Naive thymus-derived CD4-positive, alpha-beta T cell (primary cell): ENCODE measurements around the gene NKD1. TPM values are rescaled to one million over a fixed set of nuclear protein-coding genes. Genes with fewer than 3 reads are reported as not detected.

ENCODE experiments used
- ATAC-seq: fragments of 150-1000 bp; cut with Tn5 transposase; 2 replicates; pipeline ENCODE4 v1.10.0; 2021; ENCODE audit warnings: mild to moderate bottlenecking, moderate library complexity
- CTCF ChIA-PET: fragments of 350-600 bp; sonication (Branson Sonifier 250); formaldehyde crosslinking; loops from one replicate; lab custom pipeline; 2021; ENCODE audit warnings: antibody characterized with exemption; lab: Charles Lee
- POLR2A ChIA-PET: fragments of 350-600 bp; sonication (Branson Sonifier 250); formaldehyde crosslinking; loops from one replicate; lab custom pipeline; 2021; ENCODE audit warnings: antibody characterized with exemption, inconsistent platforms; lab: Charles Lee
- DNase-seq, 9 donors: peaks; one replicate each; pipeline versions ENCODE4 v3.0.0 to v3.0.0-alpha.2; 2020 to 2022; ENCODE audit warnings: mixed read lengths in 1 of 9
- H3K27ac ChIP-seq: one replicate; pipeline ENCODE4 v1.7.0; 2013; ENCODE audit warnings: mild to moderate bottlenecking, low read depth, low read length, moderate library complexity
- H3K27me3 ChIP-seq, 2 donors: one replicate each; pipeline ENCODE4 v1.7.0; 2013; ENCODE audit warnings: low read length in 2 of 2, mild to moderate bottlenecking in 2 of 2, moderate library complexity in 2 of 2; ENCODE audit not compliant: control insufficient read depth in 2 of 2, insufficient read depth in 2 of 2
- H3K36me3 ChIP-seq, 3 experiments: 1 replicate in 2 of 3; 2 replicates in 1 of 3; pipeline ENCODE4 v1.7.0; 2013; ENCODE audit warnings: low read length in 3 of 3, mild to moderate bottlenecking in 3 of 3, moderate library complexity in 1 of 3; ENCODE audit not compliant: insufficient read depth in 3 of 3, control insufficient read depth in 2 of 3
- H3K4me1 ChIP-seq, 2 donors: one replicate each; pipeline ENCODE4 v1.7.0; 2013; ENCODE audit warnings: low read length in 2 of 2, mild to moderate bottlenecking in 2 of 2, moderate library complexity in 1 of 2; ENCODE audit not compliant: control insufficient read depth in 2 of 2, insufficient read depth in 2 of 2
- H3K4me3 ChIP-seq: 2 replicates; pipeline ENCODE4 v1.7.0; 2013; ENCODE audit warnings: mild to moderate bottlenecking, low read length
- H3K9me3 ChIP-seq, 3 experiments: 1 replicate in 2 of 3; 2 replicates in 1 of 3; pipeline ENCODE4 v1.7.0; 2013; ENCODE audit warnings: low read length in 3 of 3; ENCODE audit not compliant: control insufficient read depth in 2 of 3
- H3K27ac Mint-ChIP-seq, 9 donors: one replicate each; pipeline ENCODE4 v1.8.0; 2020 to 2022; ENCODE audit warnings: mixed read lengths in 9 of 9, mild to moderate bottlenecking in 8 of 9, moderate library complexity in 5 of 9, inconsistent platforms in 2 of 9
- H3K27me3 Mint-ChIP-seq, 5 donors: one replicate each; pipeline ENCODE4 v1.8.0; 2021 to 2022; ENCODE audit warnings: mixed read lengths in 5 of 5, mild to moderate bottlenecking in 1 of 5
- H3K36me3 Mint-ChIP-seq, 5 donors: one replicate each; pipeline ENCODE4 v1.8.0; 2020 to 2022; ENCODE audit warnings: mixed read lengths in 5 of 5, mild to moderate bottlenecking in 3 of 5, inconsistent platforms in 1 of 5
- H3K4me1 Mint-ChIP-seq, 7 donors: one replicate each; pipeline ENCODE4 v1.8.0; 2020 to 2022; ENCODE audit warnings: mixed read lengths in 7 of 7, mild to moderate bottlenecking in 3 of 7, inconsistent platforms in 1 of 7
- H3K4me3 Mint-ChIP-seq, 10 donors: one replicate each; pipeline ENCODE4 v1.8.0; 2020 to 2022; ENCODE audit warnings: mild to moderate bottlenecking in 10 of 10, mixed read lengths in 10 of 10, moderate library complexity in 6 of 10, inconsistent platforms in 2 of 10
- H3K9me3 Mint-ChIP-seq, 11 donors: one replicate each; pipeline ENCODE4 v1.8.0; 2020 to 2022; ENCODE audit warnings: mixed read lengths in 11 of 11, mild to moderate bottlenecking in 4 of 11, inconsistent platforms in 1 of 11, moderate library complexity in 1 of 11
- intact Hi-C, 2 donors: fragments of 100-400 bp; cut with micrococcal nuclease; formaldehyde crosslinking; loops; one replicate each; pipeline ENCODE4 v1.15.1; 2023
- polyA plus RNA-seq, 2 donors: library from polyadenylated mRNA; unstranded; fragments of 300-500 nt; fragmentation: Illumina TruSeq; gene quantifications; one replicate each; pipeline ENCODE4 v1.2.3, GENCODE V29; 2021
- total RNA-seq, 6 experiments: library from RNA in 5 of 6; stranded (reverse) in 5 of 6; gene quantifications; 1 replicate in 5 of 6; 2 replicates in 1 of 6; pipeline ENCODE4 v1.2.3 and lab custom pipeline; 2021 to 2026

NKD1 gene
- total and polyA plus RNA-seq, 7 experiments from 2014 or later = 0.36 to 7.9 (median 5.0) TPM

DNA sequence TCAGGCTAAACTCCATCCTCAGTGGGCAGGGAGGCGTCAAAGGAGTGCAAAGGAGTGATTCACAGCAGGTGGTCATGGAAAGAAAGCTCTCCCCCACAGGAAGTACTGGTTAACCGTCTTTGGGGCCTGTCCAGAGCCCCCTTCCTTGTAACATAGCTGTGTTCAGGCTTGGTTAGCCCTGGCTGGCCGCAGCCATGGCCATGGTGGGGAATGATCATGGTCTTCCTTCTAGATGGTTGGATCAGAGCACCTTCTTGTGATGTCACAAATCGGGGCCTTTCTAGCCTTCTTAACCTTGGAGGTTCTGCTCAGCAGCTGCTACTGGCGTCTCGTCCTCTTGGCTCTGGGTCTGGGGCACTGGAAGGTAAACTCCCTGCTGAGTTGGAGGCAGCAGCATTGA, 15.8 kb downstream of the NKD1 start:
- ATAC-seq (no peak), DNase-seq (no peak)
- H3K27ac ChIP-seq = no peak overlapping the region
- intact Hi-C loops = no loop called here
- Mint-ChIP-seq H3K27me3 (no peaks in the 10 kb centered on the region), H3K4me1 (peaks cover 0 to 41% (median 28%) of the 10 kb centered on the region in 7 donors), H3K36me3 (peaks cover 4 to 56% (median 33%) of the 10 kb centered on the region in 5 donors), H3K4me3 (peak overlapping the region in 2 of 10 donors; percentile 38 to 52), H3K9me3 (peaks cover 0 to 11% (median 2%) of the 10 kb centered on the region in 11 donors), H3K27ac (peak overlapping the region in 1 of 9 donors; percentile 48)
- no peak overlapping the region for H3K4me3 ChIP-seq
- H3K27me3 ChIP-seq = no peaks in the 10 kb centered on the region
- ChIA-PET CTCF (no interaction called here), POLR2A (interaction anchor here (0.8 kb wide), 1 partner anchor 60 kb away, joined by 3 read pairs; no protein-coding TSS in a partner anchor)
- H3K4me1 ChIP-seq = peaks cover 0 to 12% of the 10 kb centered on the region in 2 donors
- H3K36me3 ChIP-seq = peaks cover 0 to 33% (median 0%) of the 10 kb centered on the region in 3 experiments
- peaks cover 0 to 10% (median 0%) of the 10 kb centered on the region in 3 experiments for H3K9me3 ChIP-seq

DNA sequence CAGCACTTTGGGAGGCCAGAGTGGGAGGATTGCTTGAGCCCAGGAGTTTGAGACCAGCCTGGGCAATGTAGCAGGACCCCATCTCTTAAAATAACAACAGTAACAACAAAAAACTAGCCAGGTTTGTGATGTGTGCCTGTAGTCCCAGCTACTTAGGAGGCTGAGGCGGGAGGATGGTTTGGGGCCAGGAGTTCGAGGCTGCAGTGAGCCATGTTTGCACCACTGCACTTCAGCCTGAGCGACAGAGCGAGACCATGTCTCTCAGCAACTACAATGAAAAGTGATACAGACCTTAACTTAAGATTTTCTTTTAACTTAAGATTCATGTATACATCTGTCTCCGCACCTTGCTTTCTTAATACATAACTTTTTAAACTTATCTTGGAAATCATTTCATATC, 17.2 kb downstream of the NKD1 start:
- ATAC-seq (no peak), DNase-seq (no peak)
- no peaks in the 10 kb centered on the region for H3K27me3 Mint-ChIP-seq
- Histone ChIP-seq H3K9me3 (peaks cover 0 to 10% (median 0%) of the 10 kb centered on the region in 3 experiments), H3K4me1 (peaks cover 0 to 12% of the 10 kb centered on the region in 2 donors), H3K4me3 (no peak overlapping the region), H3K27ac (no peak overlapping the region), H3K27me3 (no peaks in the 10 kb centered on the region), H3K36me3 (peaks cover 0 to 22% (median 0%) of the 10 kb centered on the region in 3 experiments)
- intact Hi-C loops = no loop called here
- no peak overlapping the region for H3K27ac Mint-ChIP-seq
- peaks cover 0 to 47% (median 35%) of the 10 kb centered on the region in 7 donors for H3K4me1 Mint-ChIP-seq
- POLR2A ChIA-PET = no interaction called here
- no peak overlapping the region for H3K4me3 Mint-ChIP-seq
- CTCF ChIA-PET = no interaction called here
- peaks cover 0 to 9% (median 2%) of the 10 kb centered on the region in 11 donors for H3K9me3 Mint-ChIP-seq
- H3K36me3 Mint-ChIP-seq = peaks cover 2 to 50% (median 25%) of the 10 kb centered on the region in 5 donors

DNA sequence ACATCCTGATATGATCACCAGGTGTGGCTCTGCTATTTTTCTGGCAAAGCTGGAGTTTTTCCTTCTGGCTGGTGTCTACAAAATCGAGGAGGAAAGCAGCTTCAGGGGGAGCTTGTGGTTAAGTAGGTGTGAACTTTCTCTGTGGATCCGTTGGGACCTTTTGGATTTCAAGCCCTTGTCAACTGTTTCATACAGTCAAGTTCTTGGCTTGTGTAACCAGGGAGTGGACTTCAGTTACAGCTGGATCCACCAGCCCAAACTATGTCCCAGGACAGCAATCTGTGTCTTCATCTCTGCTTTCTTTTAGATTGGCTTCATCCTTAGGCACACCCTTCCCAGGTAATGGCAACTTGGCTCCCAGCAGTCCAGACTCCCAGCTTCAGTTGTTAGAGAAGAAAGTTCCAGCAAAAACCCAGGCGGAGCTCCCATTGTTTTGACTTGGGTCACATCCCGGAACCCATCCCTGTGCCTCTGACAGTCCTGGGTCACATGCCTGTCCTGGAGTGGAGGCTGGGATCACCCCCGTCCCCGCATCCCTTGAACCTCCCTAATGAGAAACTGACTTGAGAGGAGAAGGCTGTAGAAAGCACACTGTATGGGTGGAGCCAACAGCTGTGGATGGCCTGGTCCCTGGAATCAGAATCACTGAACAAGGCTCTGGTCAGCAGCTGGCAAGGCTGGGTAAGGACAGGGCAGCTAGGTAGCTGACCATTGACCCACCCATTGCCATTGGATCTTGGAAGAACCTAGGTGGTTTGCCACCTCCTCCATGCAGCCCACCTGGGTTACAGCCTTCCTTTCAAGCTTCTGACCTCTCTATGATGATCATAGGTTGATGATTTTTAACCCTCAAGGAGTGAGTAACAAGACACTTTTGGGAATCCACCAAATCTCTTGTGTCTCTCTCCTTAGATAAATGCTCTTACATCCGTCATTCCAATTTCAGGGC, 18.1 kb downstream of the NKD1 start:
- peaks cover 0 to 47% (median 35%) of the 10 kb centered on the region in 7 donors for H3K4me1 Mint-ChIP-seq
- ChIA-PET CTCF (interaction anchor here (0.7 kb wide), 1 partner anchor 61 kb away, joined by 3 read pairs; no protein-coding TSS in a partner anchor), POLR2A (no interaction called here)
- peaks cover 2 to 48% (median 18%) of the 10 kb centered on the region in 5 donors for H3K36me3 Mint-ChIP-seq
- Histone ChIP-seq H3K9me3 (peaks cover 0 to 6% (median 0%) of the 10 kb centered on the region in 3 experiments), H3K27me3 (no peaks in the 10 kb centered on the region), H3K4me3 (no peak overlapping the region), H3K36me3 (peaks cover 0 to 21% (median 0%) of the 10 kb centered on the region in 3 experiments), H3K27ac (no peak overlapping the region), H3K4me1 (peaks cover 0 to 12% of the 10 kb centered on the region in 2 donors)
- intact Hi-C loops = no loop called here
- peak overlapping the region in 2 of 9 donors; percentile 41 to 76 for H3K27ac Mint-ChIP-seq
- H3K9me3 Mint-ChIP-seq = peaks cover 0 to 7% (median 2%) of the 10 kb centered on the region in 11 donors
- no peak for DNase-seq
- H3K27me3 Mint-ChIP-seq = no peaks in the 10 kb centered on the region
- no peak overlapping the region for H3K4me3 Mint-ChIP-seq
- ATAC-seq = no peak

DNA sequence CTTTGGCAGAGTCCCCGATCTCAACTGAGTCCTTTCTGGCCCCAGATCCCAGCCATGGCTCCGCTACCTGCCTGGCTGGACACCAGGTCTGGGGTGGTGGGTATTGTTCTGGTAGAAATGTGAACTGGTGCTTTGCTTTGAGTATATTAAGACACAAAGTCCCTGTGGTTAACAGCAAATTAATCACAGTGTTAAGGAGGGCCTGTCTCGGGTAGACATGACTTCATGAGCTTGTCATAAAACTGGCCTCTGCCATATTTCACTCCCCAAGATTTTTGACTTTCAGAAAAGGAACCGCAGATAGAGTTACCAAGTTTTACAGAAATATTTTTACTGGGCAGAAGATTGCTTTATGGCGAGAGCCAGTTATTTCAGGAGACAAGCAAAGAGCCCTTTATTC, 19.5 kb downstream of the NKD1 start:
- Histone ChIP-seq H3K27me3 (no peaks in the 10 kb centered on the region), H3K4me1 (peaks cover 0 to 12% of the 10 kb centered on the region in 2 donors), H3K27ac (no peak overlapping the region), H3K4me3 (no peak overlapping the region), H3K36me3 (peaks cover 0 to 27% (median 0%) of the 10 kb centered on the region in 3 experiments), H3K9me3 (no peaks in the 10 kb centered on the region)
- H3K27me3 Mint-ChIP-seq = no peaks in the 10 kb centered on the region
- POLR2A ChIA-PET = no interaction called here
- intact Hi-C loops = no loop called here
- DNase-seq = no peak
- peak overlapping the region in 1 of 9 donors; percentile 91 for H3K27ac Mint-ChIP-seq
- no peaks in the 10 kb centered on the region for H3K9me3 Mint-ChIP-seq
- CTCF ChIA-PET = no interaction called here
- H3K4me3 Mint-ChIP-seq = peak overlapping the region in 1 of 10 donors; percentile 64
- peaks cover 0 to 47% (median 31%) of the 10 kb centered on the region in 7 donors for H3K4me1 Mint-ChIP-seq
- ATAC-seq = no peak
- H3K36me3 Mint-ChIP-seq = peaks cover 0 to 45% (median 12%) of the 10 kb centered on the region in 5 donors

DNA sequence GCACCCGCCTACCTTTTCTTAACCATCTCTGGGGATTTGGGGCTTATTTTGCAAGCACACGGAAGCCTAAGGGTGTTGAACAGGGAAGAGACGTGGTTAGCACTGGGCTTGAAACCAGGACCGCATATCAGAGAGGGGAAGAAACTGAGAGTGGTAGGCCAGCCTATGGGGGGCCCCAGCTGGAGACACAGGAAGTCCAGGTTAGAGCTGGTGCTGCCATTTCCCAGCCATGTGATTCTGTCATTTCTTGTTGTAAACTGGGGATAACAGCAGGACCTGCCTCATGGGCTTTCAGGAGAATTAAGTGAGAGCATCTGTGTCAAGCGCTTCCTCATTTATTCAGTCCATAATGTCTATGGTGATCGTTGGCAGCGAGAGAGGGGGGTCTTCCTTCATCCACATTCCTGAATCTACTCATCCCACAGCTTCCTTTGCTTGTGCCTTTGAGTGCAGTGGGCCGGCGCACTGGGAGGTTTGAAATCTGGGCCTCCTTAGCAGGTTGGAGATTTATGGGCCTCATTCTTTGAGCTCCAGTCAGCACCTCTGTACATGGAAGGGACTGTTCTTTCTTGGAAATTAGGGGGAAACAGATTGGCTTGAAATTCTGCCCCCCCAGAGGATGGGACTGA, 20.1 kb downstream of the NKD1 start:
- Mint-ChIP-seq H3K4me3 (peak overlapping the region in 1 of 10 donors; percentile 64), H3K27me3 (no peaks in the 10 kb centered on the region), H3K27ac (peak overlapping the region in 1 of 9 donors; percentile 91), H3K4me1 (peaks cover 0 to 54% (median 31%) of the 10 kb centered on the region in 7 donors), H3K36me3 (peaks cover 0 to 45% (median 12%) of the 10 kb centered on the region in 5 donors), H3K9me3 (no peaks in the 10 kb centered on the region)
- intact Hi-C loops = no loop called here
- Histone ChIP-seq H3K4me3 (no peak overlapping the region), H3K27me3 (no peaks in the 10 kb centered on the region), H3K9me3 (no peaks in the 10 kb centered on the region), H3K36me3 (peaks cover 0 to 29% (median 0%) of the 10 kb centered on the region in 3 experiments), H3K27ac (no peak overlapping the region), H3K4me1 (peaks cover 0 to 12% of the 10 kb centered on the region in 2 donors)
- ATAC-seq = no peak
- ChIA-PET CTCF (interaction anchor here (0.9 kb wide), 1 partner anchor 59 kb away, joined by 3 read pairs; no protein-coding TSS in a partner anchor), POLR2A (no interaction called here)
- DNase-seq = peak in 1 of 9 donors; percentile 50

DNA sequence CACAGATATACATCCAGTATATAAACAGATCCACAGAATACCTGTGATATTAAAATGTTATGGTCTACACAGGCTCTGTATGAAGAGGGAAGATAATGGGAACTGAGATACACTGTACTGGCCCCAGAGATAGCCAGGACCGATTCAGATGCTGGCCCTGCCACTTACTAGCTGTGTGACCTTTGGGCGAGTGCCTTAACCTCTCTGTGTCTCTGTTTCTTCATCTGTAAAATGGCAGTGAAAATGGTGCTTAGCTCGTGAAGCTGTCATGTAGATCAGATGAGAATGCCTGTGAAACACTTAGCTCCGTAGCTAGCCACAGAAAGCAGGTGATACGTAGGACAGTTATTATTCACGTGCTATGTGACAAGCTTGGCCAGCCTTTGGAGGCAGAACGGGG, 22.2 kb downstream of the NKD1 start:
- DNase-seq (no peak), ATAC-seq (no peak)
- Histone ChIP-seq H3K4me1 (no peaks in the 10 kb centered on the region), H3K36me3 (peaks cover 0 to 29% (median 0%) of the 10 kb centered on the region in 3 experiments), H3K27me3 (no peaks in the 10 kb centered on the region), H3K4me3 (no peak overlapping the region), H3K9me3 (no peaks in the 10 kb centered on the region), H3K27ac (no peak overlapping the region)
- Mint-ChIP-seq H3K4me3 (no peak overlapping the region), H3K36me3 (peaks cover 0 to 45% (median 12%) of the 10 kb centered on the region in 5 donors), H3K27ac (no peak overlapping the region), H3K4me1 (peaks cover 0 to 48% (median 26%) of the 10 kb centered on the region in 7 donors), H3K9me3 (no peaks in the 10 kb centered on the region), H3K27me3 (no peaks in the 10 kb centered on the region)
- ChIA-PET CTCF (interaction anchor here (0.7 kb wide), 1 partner anchor 579 kb away, joined by 3 read pairs; no protein-coding TSS in a partner anchor), POLR2A (no interaction called here)
- intact Hi-C loops = no loop called here
